HG03103 (cell line): Measurements from ENCODE around the gene CRABP2.

ENCODE experiments used
- ATAC-seq: cut with Tn5 transposase; IDR thresholded peaks from one replicate; pipeline ENCODE4 v1.9.1; 2021; ENCODE audit warnings: low read depth; ENCODE audit not compliant: unreplicated experiment

CRABP2 gene

DNA sequence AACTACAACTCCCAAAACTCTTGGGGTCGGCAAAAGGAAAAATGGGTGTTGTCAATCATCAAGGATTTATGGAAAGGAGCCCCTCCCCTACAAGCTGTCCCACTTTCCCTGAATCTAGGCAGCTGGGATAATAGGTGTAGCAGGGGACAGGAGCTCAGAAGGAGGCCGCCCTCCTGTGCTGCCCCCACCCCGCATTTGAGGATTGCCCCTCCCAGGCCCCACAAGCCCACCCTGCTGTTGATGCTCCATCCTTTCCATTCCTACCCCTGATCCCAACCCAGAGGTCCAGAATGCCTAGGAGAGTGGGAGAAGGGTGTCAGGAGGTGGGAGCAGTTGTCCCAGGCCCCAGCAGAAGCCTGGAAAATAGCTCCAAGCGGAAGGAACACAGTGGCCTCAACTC is 37.4 kb upstream of the CRABP2 start:
- no peak for ATAC-seq

GRCh38 chr1:156742017-156742416 is 36.6 kb upstream of the CRABP2 start:
- ATAC-seq = no peak

DNA sequence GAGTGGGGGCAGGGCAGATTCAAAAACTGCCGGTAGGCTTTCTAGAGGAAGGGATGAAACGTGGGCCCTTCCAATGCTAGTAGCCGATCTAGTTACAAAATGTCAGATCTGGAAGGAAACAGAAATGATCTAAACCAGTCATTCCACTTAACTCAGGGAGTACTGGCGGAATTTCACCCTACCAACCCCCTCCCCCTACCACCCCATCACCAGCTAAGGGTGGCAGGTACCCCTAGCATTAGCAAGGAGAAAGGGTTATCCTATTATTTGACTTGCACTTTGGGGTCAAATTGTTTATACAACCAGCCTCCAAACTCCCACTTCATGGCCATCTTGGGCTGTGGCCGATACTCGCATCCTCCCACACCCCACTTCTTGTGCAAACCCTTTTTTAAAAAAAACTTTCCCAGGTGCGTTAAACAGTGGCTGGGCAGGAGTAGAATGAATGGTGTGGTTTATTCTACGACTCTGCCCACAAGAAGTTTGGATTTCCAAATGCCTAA is 36.1 kb upstream of the CRABP2 start:
- no peak for ATAC-seq

- peak; percentile 76 for ATAC-seq
Observed at GRCh38 chr1:156740741-156741480, 35.5 kb upstream of the CRABP2 start, which contains the start of gene MRPL24. Gene MRPL24 (minus strand): TSS chr1:156741088. CDS start chr1:156738704, 2,384 bp downstream.

- ATAC-seq = no peak
Observed at GRCh38 chr1:156740237-156740740, 34.9 kb upstream of the CRABP2 start.

DNA sequence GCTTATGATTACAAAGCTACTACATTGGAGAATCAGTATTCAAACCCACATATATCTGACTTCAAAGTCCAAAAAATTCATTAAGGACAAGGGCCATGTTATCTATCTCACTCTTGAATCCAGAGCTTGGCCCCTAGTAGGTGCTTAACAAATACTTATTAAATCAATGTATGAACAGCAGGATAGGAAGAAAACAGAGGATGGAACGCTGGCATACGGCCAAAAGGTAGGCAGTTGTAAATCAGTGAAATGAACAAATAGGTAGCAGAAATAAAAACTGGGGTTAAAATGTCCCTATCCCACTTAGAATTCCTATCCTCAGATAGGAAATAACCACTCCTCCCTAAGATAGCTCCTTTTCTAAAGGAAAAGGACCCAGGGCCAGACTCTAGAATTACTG is 33.5 kb upstream of the CRABP2 start:
- no peak for ATAC-seq

DNA sequence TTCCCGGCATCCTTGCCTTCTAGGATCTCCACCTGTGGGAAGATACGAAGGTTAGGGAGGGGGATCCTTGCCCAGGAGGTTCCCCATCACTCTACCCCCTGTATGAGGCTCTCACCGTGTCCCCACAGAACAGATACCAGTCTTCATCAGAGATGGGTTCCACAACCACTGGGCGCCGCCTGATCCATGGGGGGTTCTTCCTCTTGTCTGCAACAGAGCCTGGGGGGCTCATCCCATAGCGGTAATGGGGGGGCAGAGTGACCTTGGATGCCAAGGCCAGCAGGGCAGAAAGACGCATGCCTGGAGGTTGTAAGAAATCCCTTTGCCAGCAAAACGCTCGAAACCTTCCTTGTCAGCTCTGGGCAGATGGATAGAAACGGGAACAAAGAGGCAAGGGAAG is 33.0 kb upstream of the CRABP2 start:
- ATAC-seq = no peak

GRCh38 chr1:156733989-156734584 is 28.7 kb upstream of the CRABP2 start:
- no peak for ATAC-seq

DNA sequence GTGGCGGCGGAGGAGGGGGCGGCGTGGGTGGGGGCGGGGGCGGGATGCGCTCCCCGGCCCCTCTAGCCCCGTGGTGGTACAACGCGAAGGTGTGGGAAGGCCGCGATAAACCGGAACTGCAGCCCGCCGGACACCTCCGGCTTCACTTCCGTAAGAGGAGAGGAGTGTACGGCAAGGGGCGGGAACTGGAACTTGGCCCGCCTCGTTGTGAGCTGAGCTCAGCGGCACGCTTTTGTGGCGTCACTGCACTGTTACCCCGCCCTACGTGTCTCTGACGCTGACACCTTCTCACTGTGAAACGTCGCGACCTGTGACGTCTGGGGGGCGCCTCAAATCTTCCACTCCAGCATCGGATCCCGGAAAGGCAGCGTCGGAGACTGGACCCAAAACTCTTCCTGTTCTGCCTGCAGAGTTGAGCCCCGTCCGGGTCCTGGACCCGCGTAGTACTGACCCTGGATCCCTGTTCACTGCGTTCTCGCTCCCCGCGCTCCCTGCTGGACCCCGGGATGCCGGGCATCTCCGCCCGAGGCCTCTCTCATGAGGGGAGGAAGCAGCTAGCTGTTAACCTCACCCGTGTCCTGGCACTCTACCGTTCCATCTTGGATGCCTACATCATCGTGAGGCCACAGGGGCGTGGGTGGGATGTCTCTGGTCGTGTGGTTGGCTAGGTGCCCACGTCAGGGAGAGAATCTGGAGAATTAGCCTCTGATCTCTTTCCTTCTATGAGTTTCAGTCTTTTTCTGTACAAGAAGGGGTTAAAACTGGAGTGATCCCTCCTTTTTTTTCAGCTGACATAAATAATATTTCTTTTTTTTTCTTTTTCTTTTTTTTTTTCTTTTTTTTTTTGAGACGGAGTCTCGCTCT is 23.4 kb upstream of the CRABP2 start, which contains the start of gene ISG20L2:
Gene ISG20L2, minus strand, starts transcription at position 168 of the 864 bp plus-strand sequence. CDS start 1,114 bp downstream, outside the sequence.
- ATAC-seq = peak; percentile 78

DNA sequence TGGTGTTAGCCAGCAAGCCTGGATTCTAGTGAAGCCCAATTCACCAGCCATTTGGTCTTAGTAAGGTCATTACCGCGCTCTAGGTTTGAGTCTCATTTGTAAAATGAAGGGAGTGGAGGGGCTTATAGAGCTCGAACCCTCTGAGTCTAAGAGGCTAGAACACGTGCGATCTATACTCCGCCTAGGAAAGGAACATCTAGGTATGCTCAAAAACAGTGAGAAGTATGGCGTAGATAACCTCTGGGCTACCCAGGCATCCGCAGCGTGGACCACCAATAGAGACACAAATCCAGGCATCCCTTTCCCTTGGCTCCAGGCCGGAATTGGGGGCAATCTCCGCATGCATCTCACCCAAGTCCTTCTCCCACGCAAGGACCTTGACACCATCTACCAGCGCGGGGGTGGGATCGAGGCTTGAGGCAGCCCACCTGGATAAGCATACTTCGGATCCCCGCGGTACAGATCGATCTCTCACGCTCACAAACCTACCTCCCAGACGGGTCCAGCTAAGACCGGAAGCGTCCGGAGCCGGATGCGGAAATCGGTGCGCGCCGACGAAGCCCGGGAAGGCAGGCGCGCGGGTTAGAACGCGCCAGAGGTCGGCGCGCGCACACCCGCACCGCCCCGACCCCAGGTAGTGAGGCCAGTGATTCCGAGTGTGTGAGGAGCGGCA is 22.7 kb upstream of the CRABP2 start, which contains the start of gene METTL25B:
Gene METTL25B, plus strand, starts transcription at position 544 of the 673 bp plus-strand sequence. CDS start 636 bp downstream, outside the sequence.
- ATAC-seq = peak; percentile 37

- no peak for ATAC-seq
Observed at GRCh38 chr1:156727492-156727891, 22.1 kb upstream of the CRABP2 start.

- ATAC-seq = no peak
Observed at GRCh38 chr1:156726549-156727226, 21.3 kb upstream of the CRABP2 start.

GRCh38 chr1:156725683-156726280 is 20.4 kb upstream of the CRABP2 start:
- ATAC-seq = no peak

DNA sequence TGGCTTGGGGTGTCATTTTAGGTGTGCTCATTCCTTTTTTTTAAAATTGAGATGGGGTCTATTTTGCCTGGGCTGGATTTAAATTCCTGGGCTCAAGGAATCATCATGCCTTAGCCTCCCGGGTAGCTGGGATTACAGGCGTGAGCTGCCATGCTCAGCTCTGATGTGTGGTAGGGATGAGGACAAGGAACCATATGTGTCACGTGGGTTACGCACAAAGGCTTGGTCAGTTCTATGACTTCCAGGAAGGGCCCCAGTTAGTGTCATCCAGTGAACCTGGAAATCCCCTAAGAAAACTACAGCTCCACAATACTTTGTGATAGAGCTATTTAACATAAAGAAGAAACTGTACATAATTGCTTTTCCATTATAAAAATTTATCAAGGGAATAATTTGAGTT is 16.2 kb upstream of the CRABP2 start:
- no peak for ATAC-seq

DNA sequence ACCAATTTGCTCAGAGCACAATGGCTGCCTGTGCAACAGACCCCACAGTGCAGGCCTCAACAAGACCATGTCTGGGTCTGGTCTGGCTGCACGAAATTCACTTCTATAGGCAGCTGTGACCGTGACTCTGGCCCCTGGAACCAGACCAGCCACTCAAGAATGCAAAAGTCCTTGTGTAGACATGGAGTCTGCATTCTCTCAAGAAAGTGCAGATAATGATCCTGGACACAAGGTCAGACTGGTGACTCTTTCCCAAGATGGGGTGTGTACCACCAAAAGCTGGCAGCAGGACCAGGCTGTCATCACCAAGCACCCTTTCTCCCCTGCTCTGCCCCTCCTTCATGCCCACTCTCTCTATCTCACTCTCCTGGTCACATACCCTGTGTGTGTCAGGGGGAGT is 15.7 kb upstream of the CRABP2 start:
- ATAC-seq = no peak

- ATAC-seq = no peak
Observed at GRCh38 chr1:156717351-156717750, 12.0 kb upstream of the CRABP2 start.

DNA sequence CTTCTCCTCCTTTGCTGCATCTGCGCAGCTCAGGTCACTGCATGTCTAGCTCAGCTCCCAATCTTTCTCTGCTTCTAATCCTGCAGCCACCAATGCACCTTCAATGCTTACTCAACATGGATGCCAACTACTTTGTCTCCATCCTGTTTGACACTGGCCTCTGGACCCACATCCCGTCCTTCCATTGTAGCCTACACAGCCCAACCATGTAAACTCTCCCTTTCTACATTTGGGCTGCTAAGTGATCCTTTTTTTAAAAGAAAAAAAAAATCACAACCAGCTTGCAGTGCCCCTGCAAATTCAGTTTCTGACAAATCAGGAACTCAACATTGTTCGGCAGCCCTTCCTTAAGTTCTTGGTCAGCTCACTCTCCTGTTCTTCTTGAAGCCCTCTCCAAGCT is 9.4 kb upstream of the CRABP2 start:
- no peak for ATAC-seq

- ATAC-seq = no peak
Observed at GRCh38 chr1:156712626-156713025, 7.2 kb upstream of the CRABP2 start.
